NCI-H748 (cell line): ENCODE data around the gene PRICKLE2.

Experiments
- DNase-seq: peaks from one replicate; lab custom pipeline; 2025; ENCODE audit not compliant: unreplicated experiment; lab: John Stamatoyannopoulos, UW

PRICKLE2 gene

DNA sequence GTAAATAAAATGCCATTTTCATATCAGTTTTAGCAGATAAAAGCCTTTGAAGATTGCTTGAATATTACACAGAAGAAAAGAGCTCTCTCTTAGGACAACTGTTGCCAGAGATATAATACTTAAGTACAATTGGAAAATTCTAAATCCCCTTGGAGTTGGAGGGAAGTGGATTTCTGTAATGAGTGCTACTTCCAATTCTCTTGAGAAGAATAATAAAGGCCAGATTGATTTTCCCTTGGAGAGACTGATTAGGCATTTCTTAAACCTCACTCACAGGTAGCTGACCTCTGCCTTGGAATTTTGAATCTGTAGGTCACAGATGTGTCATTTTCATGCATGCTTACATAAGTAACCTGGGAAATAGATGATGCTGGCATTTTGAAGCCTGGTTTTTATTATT is 172.1 kb downstream of the PRICKLE2 start:
- no peak for DNase-seq

DNA sequence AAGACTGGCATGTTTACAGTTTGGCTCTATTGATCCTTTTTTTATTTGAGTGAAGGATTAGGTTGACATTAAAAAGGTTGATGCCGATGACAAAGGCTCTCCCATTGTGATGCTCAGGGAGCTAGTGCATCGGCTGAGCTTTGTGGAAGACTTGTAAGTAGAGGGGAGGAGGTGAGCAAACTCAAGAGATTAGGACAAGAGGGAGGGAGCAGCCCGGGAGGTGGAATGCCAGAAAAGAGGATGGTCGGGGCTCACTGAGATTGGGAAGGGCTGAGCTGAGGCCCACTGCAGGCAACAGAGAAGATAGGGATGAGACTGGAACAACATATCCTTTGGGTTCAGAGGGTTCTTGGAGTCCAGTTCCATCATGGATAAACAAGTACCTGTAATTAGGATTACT is 175.4 kb downstream of the PRICKLE2 start:
- DNase-seq: no peak

DNA sequence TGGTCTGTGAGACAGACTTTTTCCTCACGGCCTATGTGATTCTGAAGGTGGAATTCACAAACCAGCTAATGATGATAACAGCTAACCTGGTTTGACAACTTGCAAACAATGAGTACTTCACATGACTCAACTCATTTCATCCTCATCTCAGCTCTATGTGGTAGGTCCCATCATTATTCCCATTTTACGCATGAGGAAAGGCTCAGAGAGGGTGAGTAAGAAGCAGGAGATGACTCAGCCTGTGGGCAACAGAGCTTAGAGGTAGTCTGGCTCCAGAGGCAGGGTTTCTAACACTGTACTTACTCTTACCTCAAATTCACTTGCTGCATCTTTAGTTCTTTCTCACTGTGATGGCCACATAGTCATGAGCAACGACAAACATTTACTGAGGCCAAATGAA is 176.1 kb downstream of the PRICKLE2 start:
- DNase-seq: no peak

DNA sequence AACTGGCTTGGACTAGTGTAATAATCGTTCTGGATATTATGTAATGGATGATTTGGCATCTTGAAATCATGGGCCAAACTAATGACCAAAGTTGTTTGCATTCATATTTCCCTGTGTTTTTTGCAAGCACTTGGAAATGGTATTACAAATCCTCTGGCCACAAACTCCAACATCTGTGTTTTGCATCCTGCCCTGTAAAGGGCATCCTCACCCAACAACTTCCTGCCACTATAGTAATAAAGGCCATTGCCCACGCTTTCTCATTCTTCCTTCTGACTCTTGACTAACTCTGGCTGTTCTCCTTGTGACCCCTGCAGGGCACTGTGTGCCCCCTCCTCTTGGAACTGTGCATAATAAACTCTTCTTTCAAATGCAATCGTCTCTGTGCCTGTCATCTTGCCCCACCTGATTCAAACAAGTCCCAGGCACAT is 176.6 kb downstream of the PRICKLE2 start:
- DNase-seq: no peak

DNA sequence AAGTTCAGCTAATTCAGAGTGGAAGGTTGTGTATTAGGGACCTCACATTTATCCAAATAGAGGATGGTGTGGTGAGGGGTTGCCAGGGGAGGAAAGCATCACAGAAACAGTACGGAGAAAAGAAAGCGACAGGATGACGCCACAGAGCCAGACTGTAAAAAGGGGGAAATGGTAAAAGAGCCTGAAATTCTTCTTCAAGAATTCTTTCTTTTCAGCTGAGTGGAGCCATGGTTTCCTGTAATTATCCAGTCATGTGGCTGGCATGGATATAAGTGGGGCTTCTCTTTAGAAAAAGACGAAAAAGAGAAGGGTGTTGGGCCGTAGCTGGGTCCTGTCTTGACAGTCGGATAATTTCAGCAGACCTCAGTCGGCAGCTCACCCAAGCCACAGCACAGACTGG is 177.5 kb downstream of the PRICKLE2 start:
- DNase-seq: no peak

DNA sequence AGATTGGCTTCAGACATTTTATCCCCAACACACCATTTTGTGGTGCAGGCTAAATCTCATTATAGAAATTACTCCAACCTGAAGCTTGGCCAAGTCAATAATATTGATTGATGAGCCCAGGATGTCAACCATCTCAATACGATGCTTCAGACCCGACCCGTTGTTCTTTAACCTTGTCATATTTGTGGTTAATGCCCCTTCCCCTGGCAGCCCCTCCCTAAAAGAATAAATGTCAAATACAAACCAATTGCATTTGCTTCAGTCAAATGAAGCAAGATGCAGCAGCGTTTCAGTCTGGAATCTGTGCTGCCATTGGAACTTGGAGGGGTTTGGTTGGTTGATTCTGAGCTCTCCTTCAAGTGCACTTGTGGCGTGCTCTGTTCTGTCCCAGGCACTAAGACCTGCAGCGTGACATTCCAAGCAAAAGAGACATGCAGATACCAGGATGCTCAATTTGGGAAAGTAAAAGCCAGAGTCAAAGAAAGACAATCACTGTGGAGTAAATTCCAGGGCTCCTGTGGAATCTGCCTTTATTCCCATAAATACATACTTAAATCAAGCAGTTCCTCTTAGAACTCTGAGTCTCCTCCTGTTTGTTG is 178.2 kb downstream of the PRICKLE2 start:
- no peak for DNase-seq

DNA sequence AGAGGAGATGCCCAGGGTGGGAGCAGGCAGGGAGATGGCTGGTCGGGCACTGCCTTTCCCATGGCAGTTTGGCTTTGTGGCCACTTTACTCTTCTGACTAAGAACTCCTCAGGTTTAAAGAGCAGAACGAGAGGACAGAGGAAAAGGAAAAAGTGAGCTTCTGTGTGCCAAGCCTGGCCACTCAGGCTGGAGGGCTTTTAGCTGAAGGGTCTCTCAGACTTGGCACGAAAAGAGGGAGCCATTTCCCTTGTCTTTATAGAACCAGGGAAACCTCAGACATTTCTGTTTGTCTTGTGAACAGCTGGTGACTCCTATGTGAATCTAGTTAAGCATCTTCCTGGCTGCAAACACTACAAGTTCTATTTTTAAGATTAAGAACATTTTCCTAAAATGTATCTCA is 178.7 kb downstream of the PRICKLE2 start:
- DNase-seq: no peak

DNA sequence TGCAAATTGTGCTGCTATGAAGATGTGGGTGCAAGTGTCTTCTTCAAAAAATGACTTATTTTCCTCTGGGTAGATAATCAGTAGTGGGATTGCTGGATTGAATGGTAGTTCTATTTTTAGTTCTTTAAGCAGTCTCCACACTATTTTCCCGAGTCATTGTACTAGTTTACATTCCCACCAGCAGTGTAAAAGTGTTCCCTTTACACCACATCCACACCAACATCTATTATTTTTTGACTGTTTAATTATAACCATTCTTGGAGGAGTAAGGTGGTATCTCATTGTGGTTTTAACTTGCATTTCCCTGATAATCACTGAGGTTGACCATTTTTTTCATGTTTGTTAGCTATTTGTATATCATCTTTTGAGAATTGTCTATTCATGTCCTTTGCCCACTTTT is 182.3 kb downstream of the PRICKLE2 start:
- no peak for DNase-seq
